HepG2 (cell line): ENCODE results near the gene SP5. TPM values are rescaled to one million over a fixed set of nuclear protein-coding genes. Genes with fewer than 3 reads are reported as not detected.
A peak's percentile ranks its signal among the peaks of the same experiment; 100 is the strongest.

ENCODE experiments used
- ADNP ChIP-seq: sonication (generic); formaldehyde crosslinking; IDR thresholded peaks from 2 replicates; pipeline ENCODE4 v1.4.0; 2020; ENCODE audit warnings: missing genetic modification reagents
- AFF4 ChIP-seq: sonication (generic); formaldehyde crosslinking; IDR thresholded peaks from 2 replicates; pipeline ENCODE4 v1.4.0; 2020; ENCODE audit warnings: missing genetic modification reagents
- ARNT2 ChIP-seq: sonication (generic); formaldehyde crosslinking; IDR thresholded peaks from 2 replicates; pipeline ENCODE4 v1.8.0; 2022; ENCODE audit warnings: mild to moderate bottlenecking, low read depth, missing genetic modification reagents, moderate library complexity
- BORCS8-MEF2B ChIP-seq: sonication (generic); formaldehyde crosslinking; IDR thresholded peaks from 2 replicates; pipeline ENCODE4 v1.8.0; 2022; ENCODE audit warnings: mild to moderate bottlenecking, missing genetic modification reagents
- CC2D1A ChIP-seq: sonication (generic); formaldehyde crosslinking; IDR thresholded peaks from 2 replicates; pipeline ENCODE4 v1.8.1; 2023; ENCODE audit warnings: mild to moderate bottlenecking, missing genetic modification reagents
- FOXK1 ChIP-seq: sonication (generic); formaldehyde crosslinking; IDR thresholded peaks from 2 replicates; pipeline ENCODE4 v1.4.0; 2020; ENCODE audit warnings: low read depth, missing genetic modification reagents, borderline replicate concordance
- FOXO1 ChIP-seq: sonication (generic); formaldehyde crosslinking; IDR thresholded peaks from 2 replicates; pipeline ENCODE4 v1.4.0; 2020; ENCODE audit warnings: missing genetic modification reagents
- TARDBP ChIP-seq: sonication (generic); formaldehyde crosslinking; IDR thresholded peaks from 2 replicates; pipeline ENCODE4 v1.8.0; 2022; ENCODE audit warnings: mild to moderate bottlenecking, missing genetic modification reagents
- TBL1XR1 ChIP-seq: fragments of 150-350 bp; IDR thresholded peaks from 2 replicates; pipeline ENCODE4 v1.6.1; 2014; ENCODE audit warnings: borderline replicate concordance, low read length; ENCODE audit not compliant: partially characterized antibody
- ZNF143 ChIP-seq: sonication (generic); formaldehyde crosslinking; IDR thresholded peaks from 2 replicates; pipeline ENCODE4 v1.4.0; 2020; ENCODE audit warnings: missing genetic modification reagents
- ZNF333 ChIP-seq: sonication (generic); formaldehyde crosslinking; IDR thresholded peaks from 2 replicates; pipeline ENCODE4 v1.4.0; 2020; ENCODE audit warnings: mild to moderate bottlenecking, missing genetic modification reagents, borderline replicate concordance
- ZNF407 ChIP-seq: sonication (generic); formaldehyde crosslinking; IDR thresholded peaks from one replicate; pipeline ENCODE4 v1.5.1; 2020; ENCODE audit warnings: mild to moderate bottlenecking, missing genetic modification reagents; ENCODE audit errors: not compliant biosample characterization
- ZNF512B ChIP-seq: sonication (generic); formaldehyde crosslinking; IDR thresholded peaks from 2 replicates; pipeline ENCODE4 v1.5.1; 2020; ENCODE audit warnings: missing genetic modification reagents, mild to moderate bottlenecking, borderline replicate concordance
- polyA plus RNA-seq, 8 experiments: library from polyadenylated mRNA; depleted of rRNA in 3 of 8; stranded (reverse) in 7 of 8; unstranded in 1 of 8; fragments of >200 nt; fragmentation: Illumina TruSeq in 4 of 8; extraction: Trizol in 4 of 8; gene quantifications; 2 replicates each; pipeline versions ENCODE4 v1.2.1 to v1.2.3, GENCODE V29; 2011 to 2016; ENCODE audit warnings: low read depth in 4 of 8, missing spikeins in 1 of 8, mixed read lengths in 1 of 8; ENCODE audit not compliant: insufficient read depth in 1 of 8
- total RNA-seq, 5 experiments: library from RNA; depleted of rRNA; stranded (reverse); fragments of >200 nt; fragmentation: Illumina TruSeq; extraction: Trizol; gene quantifications; 2 replicates each; pipeline ENCODE4 v1.2.3, GENCODE V29; 2016; ENCODE audit warnings: low read depth in 1 of 5

SP5 gene
- total and polyA plus RNA-seq, 2 of the 13 experiments (the other 11 are each of a cell fraction or from before 2014, with no cell fraction given): 50.8 to 119 TPM

DNA sequence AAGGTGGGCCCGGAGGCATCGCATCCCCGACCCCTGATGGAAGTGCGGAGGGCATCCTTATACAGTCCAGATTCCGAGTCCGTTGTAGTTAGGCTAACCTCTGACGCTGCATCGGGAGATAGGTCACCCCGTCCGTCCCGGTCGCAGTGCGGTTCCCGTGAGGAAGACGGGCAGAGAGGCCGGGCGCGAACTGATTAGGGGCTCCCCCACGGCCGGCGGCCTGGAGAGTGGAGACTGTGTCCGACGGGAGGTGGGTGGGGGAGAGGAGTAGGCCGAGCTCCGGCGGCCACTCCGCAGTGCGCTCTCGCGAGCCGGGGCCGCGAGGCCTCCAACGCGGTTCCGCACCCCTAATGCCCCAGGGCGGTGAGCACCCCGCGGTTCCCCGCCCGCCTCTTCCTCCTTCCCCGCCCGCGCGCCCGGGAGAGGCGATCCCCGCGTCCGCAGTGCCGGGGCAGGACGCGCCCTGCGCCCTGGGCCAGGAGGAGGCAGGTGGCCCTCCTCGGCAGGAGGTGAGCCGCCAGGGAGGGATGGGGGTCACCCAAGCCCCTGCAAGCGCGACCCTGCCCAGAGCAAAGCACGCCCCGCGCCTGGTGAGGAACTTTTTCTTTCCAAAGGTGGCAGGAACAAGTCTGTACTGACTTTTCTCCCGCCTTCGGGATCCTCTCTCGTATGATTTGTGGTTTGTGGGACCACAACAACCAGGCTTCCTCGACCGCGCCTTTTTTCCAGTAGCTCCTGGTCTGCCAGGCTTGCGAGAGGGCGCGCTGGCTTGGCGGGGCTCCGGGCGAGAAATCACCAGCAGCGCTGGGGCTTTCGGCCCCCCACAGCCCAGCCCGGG, 1.4 kb upstream of the SP5 start (continued):
- TF ChIP-seq AFF4 (CRISPR knock-in tag) (0 out of 2 replicates have a peak, but pooled peaks have one; percentile 91), FOXK1 (CRISPR knock-in tag) (no peak), BORCS8-MEF2B (CRISPR knock-in tag) (no peak), ZNF143 (CRISPR knock-in tag) (no peak), CC2D1A (no peak), ZNF512B (no peak), ADNP (CRISPR knock-in tag) (no peak), ZNF333 (CRISPR knock-in tag) (peak; percentile 44), ZNF407 (CRISPR knock-in tag) (peak; percentile 10), FOXO1 (CRISPR knock-in tag) (0 out of 2 replicates have a peak, but pooled peaks have one; percentile 4), TARDBP (CRISPR knock-in tag) (no peak), ARNT2 (no peak), TBL1XR1 (no peak)
